NK-92 treated with Interleukin-12 subunit alpha and Interleukin-12 subunit beta, amount 100 ng/mL, for 24 hours (cell line): ENCODE measurements around the gene TM9SF3.

Source experiments
- DNase-seq: peaks from one replicate; lab custom pipeline; 2025; lab: John Stamatoyannopoulos, UW

The TM9SF3 gene

GRCh38 chr10:96586419-96587263 lies at the start of gene TM9SF3:
TSS of gene TM9SF3 (minus strand) at chr10:96587012. CDS start at chr10:96586835, 177 bp downstream.
- peak; percentile 80 for DNase-seq

DNA sequence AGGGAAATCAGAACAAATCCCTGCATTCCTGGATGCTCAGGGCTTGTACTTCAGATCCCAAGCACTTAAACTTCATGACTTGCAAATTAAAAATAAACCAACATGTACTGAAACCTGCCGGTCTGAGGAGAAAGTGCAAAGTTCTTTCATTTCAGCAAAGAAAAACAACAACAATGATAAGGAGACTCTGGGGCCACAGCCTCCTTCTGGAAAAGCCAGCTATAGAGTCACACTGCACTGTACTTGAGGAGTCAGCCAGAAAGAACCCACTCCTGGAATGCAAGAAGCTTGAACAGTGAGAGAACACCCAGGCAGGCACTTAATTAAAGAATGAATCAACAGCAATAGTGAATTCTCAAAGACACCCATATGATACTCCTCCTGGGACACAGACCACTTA lies 49.7 kb upstream of the TM9SF3 start:
- no peak for DNase-seq

GRCh38 chr10:96632974-96633710 lies 46.3 kb upstream of the TM9SF3 start:
- no peak for DNase-seq

DNA sequence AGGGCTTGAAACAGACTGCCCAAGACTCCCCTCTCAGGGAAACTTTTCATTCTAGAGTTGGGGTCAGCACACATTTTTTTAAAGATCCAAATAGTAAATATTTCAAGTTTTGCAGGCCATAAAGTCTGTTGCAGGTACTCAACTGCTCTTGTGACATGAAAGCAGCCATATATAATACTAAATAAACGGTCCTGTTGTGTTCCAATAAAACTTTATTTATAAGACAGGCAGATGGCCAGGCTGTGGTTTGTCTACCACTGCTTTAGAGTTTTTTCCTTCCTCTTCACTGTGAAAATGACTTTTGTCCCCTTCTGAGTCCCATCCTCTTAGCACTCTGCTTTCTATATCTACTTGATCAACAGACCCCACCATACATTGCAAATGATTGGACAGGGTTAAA lies 40.5 kb upstream of the TM9SF3 start:
- DNase-seq: no peak

DNA sequence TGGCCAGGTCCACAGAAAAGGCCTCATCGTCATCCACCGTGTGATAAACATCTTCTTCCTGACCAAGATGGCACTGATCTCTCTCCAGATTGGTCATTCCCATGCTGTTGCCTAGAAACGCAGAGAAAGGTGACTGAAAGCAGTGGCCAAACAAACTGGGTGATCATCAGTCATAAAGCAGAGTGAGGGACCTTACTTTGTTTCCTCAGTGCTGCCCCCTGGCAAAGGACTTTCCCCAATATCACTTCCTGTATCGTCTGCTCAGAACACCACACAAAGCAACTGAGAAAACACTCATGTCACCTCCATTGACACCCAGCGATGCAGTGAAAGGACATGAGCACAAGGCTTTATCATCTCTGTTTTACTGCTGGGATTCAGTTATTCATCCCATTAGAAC lies 40.0 kb upstream of the TM9SF3 start:
- DNase-seq: no peak

DNA sequence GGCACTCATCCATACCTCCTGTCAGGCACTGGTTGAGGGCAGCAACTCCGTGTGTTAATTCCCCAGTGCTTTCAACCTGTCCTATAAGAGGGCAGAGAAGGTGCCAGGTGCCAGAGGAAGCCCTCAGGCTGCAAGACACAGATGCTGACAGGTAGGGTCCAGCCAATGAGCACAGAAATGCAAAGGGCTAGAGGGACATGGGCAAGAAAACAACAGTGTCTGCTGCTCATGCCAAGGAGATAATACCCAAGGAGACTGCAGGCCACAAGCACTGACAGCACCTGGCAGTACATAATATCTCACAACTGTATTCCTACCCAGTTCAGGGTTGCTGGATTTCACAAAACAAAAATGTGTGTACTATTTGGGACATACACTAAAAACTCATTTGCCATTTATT lies 38.4 kb upstream of the TM9SF3 start:
- no peak for DNase-seq

- no peak for DNase-seq
Measured at GRCh38 chr10:96622013-96622787, 35.4 kb upstream of the TM9SF3 start.

DNA sequence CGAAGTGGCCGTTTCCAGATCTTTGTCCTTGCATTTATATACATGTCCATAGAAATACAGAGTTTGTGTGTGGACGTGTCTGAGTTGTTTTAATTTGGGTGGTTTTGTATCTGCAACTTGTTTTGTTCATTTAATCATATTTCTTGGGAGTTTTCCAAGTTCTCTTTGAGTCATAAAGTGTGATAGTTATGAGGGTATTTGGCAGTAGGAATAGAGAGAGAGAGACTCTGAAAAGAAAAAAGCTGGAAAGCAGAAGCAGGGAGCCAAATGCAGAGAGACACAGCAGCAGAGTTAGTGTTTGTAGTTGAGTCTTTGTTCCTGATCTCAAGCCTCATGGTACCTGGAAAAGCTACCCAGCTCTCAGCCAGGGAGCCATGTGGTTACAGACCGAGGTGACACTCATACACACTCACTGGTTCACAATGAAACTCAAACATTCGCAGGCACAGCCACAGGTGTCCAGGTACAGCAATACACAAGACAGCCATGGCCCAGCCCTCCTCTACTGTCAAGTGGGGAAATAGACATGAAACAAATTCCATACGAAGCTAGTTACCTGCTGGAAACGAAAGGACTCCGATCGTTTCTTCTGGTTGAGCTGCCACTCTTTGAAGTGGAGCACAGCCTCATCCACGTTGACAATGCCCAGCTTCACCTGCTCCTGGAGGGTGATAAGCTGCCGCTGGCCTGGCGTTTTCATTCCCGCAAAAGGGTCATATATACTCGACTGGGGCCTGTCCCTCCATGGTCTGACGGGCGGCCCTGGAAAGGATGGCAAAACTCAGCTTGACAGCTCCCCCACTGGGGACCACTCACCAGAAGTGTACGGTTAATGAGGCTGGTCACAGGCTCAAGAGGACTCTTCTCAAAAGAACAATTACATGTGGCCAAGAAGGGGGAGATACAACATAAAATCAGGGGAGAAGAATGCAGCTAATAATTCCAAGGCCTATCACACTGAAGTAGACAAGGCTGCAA lies 33.3 kb upstream of the TM9SF3 start:
- no peak for DNase-seq

- no peak for DNase-seq
Measured at GRCh38 chr10:96619120-96619519, 32.3 kb upstream of the TM9SF3 start.

DNA sequence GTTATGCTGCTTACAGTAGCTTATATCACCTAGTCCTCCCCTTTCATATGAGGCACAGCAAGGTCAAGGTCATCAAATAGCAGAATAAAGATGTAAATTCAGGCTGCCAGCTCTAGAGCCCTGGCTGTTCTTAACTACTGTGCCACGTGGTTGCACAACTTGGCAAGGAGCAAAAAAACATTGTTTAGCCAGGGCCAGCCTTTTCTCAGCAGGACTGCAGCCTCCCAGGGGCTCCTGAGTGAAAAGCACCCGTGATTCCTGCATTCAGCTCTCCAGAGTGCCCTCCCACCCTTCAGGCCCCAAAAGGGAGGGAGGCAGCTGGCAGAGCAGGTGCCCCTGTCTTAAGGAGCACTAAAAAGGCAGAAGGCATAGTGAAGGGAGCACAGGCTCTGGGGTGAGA lies 31.8 kb upstream of the TM9SF3 start:
- DNase-seq: no peak

- DNase-seq: no peak
Measured at GRCh38 chr10:96616961-96617360, 30.1 kb upstream of the TM9SF3 start.

GRCh38 chr10:96614515-96614914 lies 27.7 kb upstream of the TM9SF3 start:
- DNase-seq: no peak

- no peak for DNase-seq
Measured at GRCh38 chr10:96613576-96613975, 26.8 kb upstream of the TM9SF3 start.

GRCh38 chr10:96612055-96612830 lies 25.4 kb upstream of the TM9SF3 start:
- no peak for DNase-seq

- DNase-seq: no peak
Measured at GRCh38 chr10:96610817-96611216, 24.0 kb upstream of the TM9SF3 start.

DNA sequence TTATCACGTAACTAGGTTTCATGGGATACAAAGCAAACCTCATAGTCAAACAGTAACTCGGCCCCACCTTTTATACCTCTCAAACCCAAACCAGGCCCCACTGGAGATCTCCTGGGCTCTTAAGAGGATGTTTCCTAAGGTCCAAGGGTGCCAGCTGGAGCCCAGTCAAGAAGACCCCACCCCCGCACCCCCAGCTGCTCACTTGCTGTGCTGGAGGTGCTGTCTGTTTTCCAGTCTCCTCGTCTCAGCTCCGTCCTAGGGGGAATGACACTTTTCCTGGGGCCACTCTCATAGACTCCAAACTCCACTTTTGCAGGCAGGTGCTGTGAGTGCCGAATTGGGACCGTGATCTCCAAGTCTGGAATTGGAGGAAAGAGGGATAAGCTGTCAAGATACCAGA lies 22.7 kb upstream of the TM9SF3 start:
- DNase-seq: no peak

DNA sequence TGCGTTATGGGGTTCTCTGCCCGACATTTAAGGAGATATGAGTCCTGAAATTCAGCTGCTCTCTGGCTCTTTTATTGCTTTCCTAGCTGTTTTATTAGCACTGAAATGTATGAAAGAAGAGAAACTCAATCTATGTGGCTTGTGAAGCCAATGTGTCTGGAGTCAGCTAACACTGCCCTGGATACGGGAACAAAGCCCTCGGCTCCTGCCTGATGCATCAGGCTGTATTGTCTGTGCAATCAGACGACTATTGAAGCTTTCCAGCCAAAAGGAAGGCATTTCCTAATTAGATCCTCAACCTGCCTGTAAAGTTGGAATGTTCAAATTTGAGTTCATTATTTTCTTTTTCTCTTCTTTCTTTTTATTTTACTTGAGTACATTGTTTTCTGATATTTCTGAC lies 22.0 kb upstream of the TM9SF3 start:
- DNase-seq: no peak

GRCh38 chr10:96608262-96608661 lies 21.4 kb upstream of the TM9SF3 start:
- no peak for DNase-seq

DNA sequence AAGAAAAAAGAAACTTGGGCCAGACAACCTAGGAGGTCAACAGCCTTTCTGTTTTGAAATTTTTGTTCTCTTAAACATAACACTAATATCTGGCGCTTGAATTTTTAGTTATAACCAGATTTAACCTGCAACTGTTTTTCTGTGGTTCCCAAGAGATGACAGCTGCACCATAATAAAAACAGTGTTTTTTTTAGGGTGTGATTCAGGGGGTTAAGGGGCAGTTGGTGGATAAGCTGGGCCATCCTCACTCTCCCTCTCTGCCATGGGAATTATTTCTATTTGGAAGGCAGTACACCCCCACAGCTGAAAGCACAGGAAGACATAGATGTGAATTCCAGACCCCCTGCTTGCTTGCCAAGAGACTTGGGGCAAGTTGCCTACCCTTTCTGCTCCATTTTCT lies 20.1 kb upstream of the TM9SF3 start:
- DNase-seq: no peak

DNA sequence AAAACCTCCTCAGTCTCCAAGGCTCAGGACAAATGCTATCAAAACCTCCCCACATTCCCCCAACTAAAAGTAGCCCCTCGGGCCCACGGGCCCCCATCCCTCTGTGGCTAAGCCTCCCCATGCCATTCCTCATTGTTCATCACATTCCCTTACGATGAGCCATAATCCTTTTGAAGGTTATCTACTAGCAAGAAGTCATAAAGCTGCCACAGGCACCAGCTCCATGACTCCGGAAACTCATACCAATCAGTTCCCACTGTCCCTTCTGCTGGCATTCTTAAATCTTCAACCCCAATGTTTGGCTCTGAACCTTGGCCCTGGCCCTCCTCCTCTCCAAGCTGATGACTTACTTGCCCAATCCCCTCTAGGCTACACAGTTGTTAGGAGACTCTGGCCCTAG lies 19.4 kb upstream of the TM9SF3 start:
- no peak for DNase-seq

DNA sequence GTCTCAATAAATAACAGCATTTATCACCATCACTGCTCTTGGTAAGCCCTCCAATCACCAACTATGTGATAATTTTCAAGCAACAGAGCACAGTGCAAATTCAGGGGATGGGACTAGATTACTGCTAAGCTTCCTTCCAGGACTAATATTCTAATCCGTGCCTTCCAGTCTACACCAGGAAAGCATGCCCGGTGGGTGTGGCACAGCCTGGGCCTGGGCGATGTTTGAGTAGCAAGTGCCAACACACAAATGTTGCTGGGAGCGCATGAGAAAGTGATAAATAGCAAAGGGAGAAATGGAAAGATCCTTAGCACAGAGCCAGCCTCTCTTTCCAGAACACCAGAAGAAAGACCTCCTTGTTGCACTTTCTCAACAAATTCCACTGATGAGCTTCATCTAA lies 13.5 kb upstream of the TM9SF3 start:
- DNase-seq: no peak
